Fibroblast of skin of right biceps (primary cell): ENCODE results near the gene KCNQ2.
"Not testable (repeated sequence)": the region's sequence is repeated elsewhere in the genome, so short reads cannot be mapped to it uniquely, and the experiment has no call there.

Experiments used
- DNase-seq: peaks from one replicate; pipeline ENCODE4 v3.0.0-alpha.2; 2013

The KCNQ2 gene

GRCh38 chr20:63488315-63489251 lies 16.1 kb upstream of the KCNQ2 start:
- DNase-seq, result no peak

GRCh38 chr20:63487781-63488241 lies 15.4 kb upstream of the KCNQ2 start:
- DNase-seq, result no peak

GRCh38 chr20:63487116-63487764 lies 14.8 kb upstream of the KCNQ2 start:
- DNase-seq, result no peak

- DNase-seq, result no peak
Measured at GRCh38 chr20:63486300-63486855, 13.9 kb upstream of the KCNQ2 start.

- DNase-seq, result no peak
Measured at GRCh38 chr20:63484651-63485403, 12.4 kb upstream of the KCNQ2 start.

GRCh38 chr20:63484236-63484635 lies 11.8 kb upstream of the KCNQ2 start:
- no peak for DNase-seq

GRCh38 chr20:63483834-63484233 lies 11.4 kb upstream of the KCNQ2 start:
- no peak for DNase-seq

GRCh38 chr20:63482021-63482587 lies 9.6 kb upstream of the KCNQ2 start:
- no peak for DNase-seq

- DNase-seq, result no peak
Measured at GRCh38 chr20:63481503-63481902, 9.0 kb upstream of the KCNQ2 start.

GRCh38 chr20:63479695-63480419 lies 7.4 kb upstream of the KCNQ2 start:
- not testable (repeated sequence) for DNase-seq

GRCh38 chr20:63478346-63479302 lies 6.2 kb upstream of the KCNQ2 start:
- no peak for DNase-seq

- no peak for DNase-seq
Measured at GRCh38 chr20:63477944-63478343, 5.5 kb upstream of the KCNQ2 start.

- DNase-seq, result no peak
Measured at GRCh38 chr20:63477061-63477616, 4.7 kb upstream of the KCNQ2 start.

GRCh38 chr20:63475209-63475608 lies 2.8 kb upstream of the KCNQ2 start:
- no peak for DNase-seq

- no peak for DNase-seq
Measured at GRCh38 chr20:63473555-63474449, 1.3 kb upstream of the KCNQ2 start.

GRCh38 chr20:63472862-63473390 lies 471 bp upstream of the KCNQ2 start:
- no peak for DNase-seq

- no peak for DNase-seq
Measured at GRCh38 chr20:63471717-63471980, 806 bp downstream of the KCNQ2 start.

GRCh38 chr20:63471002-63471716 lies 1.3 kb downstream of the KCNQ2 start:
- DNase-seq, result no peak

GRCh38 chr20:63470410-63470809 lies 2.0 kb downstream of the KCNQ2 start:
- no peak for DNase-seq
